ENCODE data around the gene NELL1. TPM values are rescaled to one million over a fixed set of nuclear protein-coding genes. Genes with fewer than 3 reads are reported as not detected.

NELL1 gene
- total and polyA plus RNA-seq, 12 donors: 0.11 to 0.39 (median 0.24) TPM; not detected in 9

GRCh38 chr11:21390430-21390829 lies 721.0 kb downstream of the NELL1 start:
- no peaks in the 10 kb centered on the region for H3K36me3 ChIP-seq (replicated peaks in 1 of 2)
- intact Hi-C loops (cut with DNase I): no loop called here
- no peaks in the 10 kb centered on the region for H3K27me3 ChIP-seq
- H3K4me3 ChIP-seq: no peak overlapping the region
- no peaks in the 10 kb centered on the region for H3K4me1 ChIP-seq (replicated peaks in 1 of 2)
- 79 to 90% (median 89%) methylated on average over 5 of the region's 5 CpGs for WGBS, 4 donors
- DNase-seq: no peak
- no peaks in the 10 kb centered on the region for H3K9me3 ChIP-seq (replicated peaks in 1 of 3)
- no peak overlapping the region for H3K27ac ChIP-seq
- TF ChIP-seq POLR2A (IDR thresholded peaks at IDR 0.05) (no peak), CTCF (IDR thresholded peaks at IDR 0.05) (no peak)

GRCh38 chr11:21396342-21397008 lies 727.1 kb downstream of the NELL1 start:
- 36 to 39% (median 37%) methylated on average over 5 of the region's 5 CpGs for WGBS, 4 donors
- no peaks in the 10 kb centered on the region for H3K36me3 ChIP-seq (replicated peaks in 1 of 2)
- H3K4me1 ChIP-seq (replicated peaks in 1 of 2): no peaks in the 10 kb centered on the region
- H3K27me3 ChIP-seq: no peaks in the 10 kb centered on the region
- H3K9me3 ChIP-seq (replicated peaks in 1 of 3): no peaks in the 10 kb centered on the region
- DNase-seq: no peak
- intact Hi-C loops (cut with DNase I): no loop called here
- H3K27ac ChIP-seq: no peak overlapping the region
- no peak overlapping the region for H3K4me3 ChIP-seq
- no peak for TF ChIP-seq CTCF (IDR thresholded peaks at IDR 0.05)
- no peak for TF ChIP-seq POLR2A (IDR thresholded peaks at IDR 0.05)

DNA sequence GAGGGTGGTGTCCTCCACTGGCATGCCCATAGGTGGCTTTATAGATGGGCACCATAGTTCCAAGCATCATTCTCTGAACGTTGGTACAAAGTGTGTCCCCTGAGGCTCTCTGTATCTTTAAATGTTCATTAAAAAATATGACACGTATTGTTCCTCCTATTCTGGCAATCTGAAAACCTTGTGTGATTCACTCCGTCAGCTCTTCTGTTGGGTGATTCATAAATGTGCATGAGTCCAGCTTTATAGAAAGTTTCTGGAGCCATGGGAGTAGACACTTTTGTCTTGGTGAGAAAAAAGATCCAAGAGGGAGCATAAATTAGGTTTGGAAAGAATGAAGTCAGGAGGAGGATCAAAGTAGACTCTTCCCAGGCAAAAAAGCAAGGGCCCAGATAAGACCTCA lies 728.8 kb downstream of the NELL1 start:
- H3K27ac ChIP-seq: no peak overlapping the region
- H3K9me3 ChIP-seq (replicated peaks in 1 of 3): no peaks in the 10 kb centered on the region
- no peak overlapping the region for H3K4me3 ChIP-seq
- no peak for DNase-seq
- H3K4me1 ChIP-seq (replicated peaks in 1 of 2): no peaks in the 10 kb centered on the region
- no peak for TF ChIP-seq POLR2A (IDR thresholded peaks at IDR 0.05)
- no peak for TF ChIP-seq CTCF (IDR thresholded peaks at IDR 0.05)
- no peaks in the 10 kb centered on the region for H3K36me3 ChIP-seq (replicated peaks in 1 of 2)
- 58 to 65% (median 61%) methylated on average over 3 of the region's 3 CpGs for WGBS, 4 donors
- intact Hi-C loops (cut with DNase I): no loop called here
- no peaks in the 10 kb centered on the region for H3K27me3 ChIP-seq

DNA sequence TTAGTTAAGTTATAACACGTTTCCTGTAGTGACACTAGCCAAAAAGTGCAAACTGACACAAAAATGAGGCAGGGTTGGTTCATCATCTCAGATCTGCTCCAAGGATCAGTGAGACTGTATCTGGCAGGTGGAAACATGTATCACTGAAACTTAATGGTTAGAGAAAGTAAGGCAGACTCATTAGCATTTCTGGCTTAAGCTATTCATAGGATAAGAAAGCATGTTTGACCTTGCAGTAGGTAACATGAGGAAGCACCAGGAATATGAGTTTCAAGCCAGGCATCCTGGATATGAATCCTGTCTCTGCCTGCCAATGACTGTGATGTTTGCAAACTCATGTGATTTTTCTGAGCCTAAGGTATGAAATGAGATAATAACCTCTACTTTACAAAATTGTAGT lies 732.1 kb downstream of the NELL1 start:
- intact Hi-C loops (cut with DNase I): no loop called here
- H3K27me3 ChIP-seq: no peaks in the 10 kb centered on the region
- no peak for TF ChIP-seq CTCF (IDR thresholded peaks at IDR 0.05)
- no peak for TF ChIP-seq POLR2A (IDR thresholded peaks at IDR 0.05)
- H3K27ac ChIP-seq: no peak overlapping the region
- no peaks in the 10 kb centered on the region for H3K36me3 ChIP-seq (replicated peaks in 1 of 2)
- H3K9me3 ChIP-seq (replicated peaks in 1 of 3): no peaks in the 10 kb centered on the region
- WGBS, 4 donors: 24 to 46% (median 38%) methylated on average over 1 of the region's 1 CpG
- no peaks in the 10 kb centered on the region for H3K4me1 ChIP-seq (replicated peaks in 1 of 2)
- no peak for DNase-seq
- H3K4me3 ChIP-seq: no peak overlapping the region

All from adrenal gland (tissue), 12 donors.